Measurements from ENCODE around the gene NRXN2. TPM values are rescaled to one million over a fixed set of nuclear protein-coding genes. Genes with fewer than 3 reads are reported as not detected.

The NRXN2 gene
- total and polyA plus RNA-seq, 9 donors, result 11.8 to 41.8 (median 30.5) TPM

DNA sequence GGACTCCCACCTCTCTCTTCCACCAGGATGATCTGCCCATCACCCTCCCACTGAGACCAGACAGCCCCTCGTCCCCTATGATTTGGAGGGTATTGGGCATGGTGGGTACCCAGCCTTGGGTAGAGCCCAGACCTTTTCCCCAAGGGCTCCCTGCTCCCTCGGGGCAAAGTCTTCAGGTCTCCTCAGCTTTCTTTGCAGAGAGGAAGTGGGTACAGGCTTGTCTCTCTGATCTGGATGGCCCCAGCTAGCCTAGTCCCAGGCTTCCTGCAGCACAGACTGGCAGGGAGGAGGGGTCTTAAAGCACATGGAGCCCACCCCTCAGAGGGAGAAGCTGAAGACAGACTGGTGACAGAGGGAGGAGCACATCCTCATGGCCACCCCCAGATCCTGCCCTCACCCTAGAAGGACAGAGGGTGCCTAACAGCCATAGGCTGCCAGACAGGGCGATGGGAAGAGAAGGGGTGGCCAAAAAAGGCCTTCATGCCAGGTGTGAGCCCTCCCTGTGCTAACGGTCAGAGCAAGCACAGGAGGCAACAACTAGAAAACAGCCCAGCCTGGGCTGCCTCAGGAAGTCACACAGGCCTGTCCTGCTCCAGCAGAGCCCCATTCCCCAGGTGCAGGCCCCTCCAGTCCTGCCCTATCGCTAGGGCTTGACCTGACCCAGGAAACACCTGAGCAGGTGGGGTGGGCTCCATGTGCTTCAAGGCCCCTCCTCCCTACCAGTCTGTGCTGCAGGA, 101.5 kb downstream of the NRXN2 start:
- Histone ChIP-seq H3K4me3 (ENCODE audit: low read length) (no peak overlapping the region), H3K36me3 (ENCODE audit: control insufficient read depth, insufficient read depth, low read length) (peaks cover 30% of the 10 kb centered on the region), H3K4me1 (ENCODE audit: control insufficient read depth, insufficient read depth, low read length) (peaks cover 47% of the 10 kb centered on the region), H3K9me3 (replicated peaks; ENCODE audit: control insufficient read depth, low read depth, low read length) (no peaks in the 10 kb centered on the region), H3K27ac (ENCODE audit: low read length) (peak overlapping the region; percentile 91), H3K27me3 (ENCODE audit: control insufficient read depth, insufficient read depth, low read length) (no peaks in the 10 kb centered on the region)
- DNase-seq, result no peak
- WGBS (ENCODE audit: insufficient coverage), result 48% methylated on average over 2 of the region's 5 CpGs

DNA sequence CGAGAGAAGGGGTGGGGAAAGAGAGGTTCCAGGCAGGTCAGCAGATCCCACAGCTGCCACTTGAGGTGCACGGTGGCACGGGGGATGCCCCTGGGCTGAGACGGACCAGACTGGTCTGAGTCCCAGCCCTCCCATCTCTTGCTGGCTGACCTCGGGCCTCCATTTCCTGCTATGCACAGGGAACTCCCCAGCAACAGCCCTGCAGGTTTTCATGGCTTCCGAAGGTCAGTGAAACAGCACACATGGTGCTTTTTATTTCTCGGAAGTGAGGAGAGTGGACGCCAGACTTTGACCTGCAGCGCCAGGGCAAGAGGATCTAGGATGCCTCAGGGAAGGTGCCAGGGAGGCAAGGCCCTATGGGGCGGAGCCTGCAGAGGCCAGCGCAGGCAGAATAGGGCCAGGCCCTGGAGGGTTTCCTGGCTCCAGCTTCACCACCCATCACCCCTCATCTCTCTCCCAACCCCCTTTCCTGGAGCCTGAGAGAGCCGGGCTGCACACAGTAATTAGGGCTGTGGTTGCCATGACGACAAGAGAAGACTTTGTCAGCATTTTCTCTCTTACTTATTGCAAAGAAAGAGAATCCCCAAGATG, 102.5 kb downstream of the NRXN2 start:
- peaks cover 47% of the 10 kb centered on the region for H3K4me1 ChIP-seq (ENCODE audit: control insufficient read depth, insufficient read depth, low read length)
- peak overlapping the region; percentile 91 for H3K27ac ChIP-seq (ENCODE audit: low read length)

DNA sequence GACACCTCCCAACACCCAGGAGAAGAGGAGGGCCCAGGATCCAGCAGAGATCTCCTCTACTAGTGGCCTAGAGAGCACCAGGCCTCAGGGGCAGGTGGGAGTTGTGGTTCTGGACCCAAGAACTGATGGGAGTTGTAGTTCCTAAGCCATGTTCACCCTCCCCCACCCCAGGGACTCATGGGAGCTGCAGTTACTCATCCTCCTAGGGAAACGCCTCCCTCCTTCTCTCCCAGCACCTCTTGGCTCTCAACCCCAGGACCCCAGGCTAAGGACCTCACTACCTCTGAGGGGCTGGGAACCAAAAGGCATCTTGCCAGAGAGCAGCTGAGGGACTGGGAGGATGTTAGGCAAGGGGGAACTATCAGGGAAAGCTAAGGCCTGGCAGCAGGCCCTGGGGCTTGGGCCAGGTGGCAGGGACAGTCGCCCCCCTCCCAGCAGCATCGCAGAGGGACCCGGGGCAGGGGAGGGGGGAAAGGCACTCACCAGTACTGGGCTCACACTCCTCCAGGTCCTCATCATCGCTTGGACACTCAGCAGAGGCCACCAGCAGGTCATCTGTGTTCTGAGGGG, 103.1 kb downstream of the NRXN2 start:
- Histone ChIP-seq H3K4me1 (ENCODE audit: control insufficient read depth, insufficient read depth, low read length) (peaks cover 42% of the 10 kb centered on the region), H3K27me3 (ENCODE audit: control insufficient read depth, insufficient read depth, low read length) (no peaks in the 10 kb centered on the region), H3K27ac (ENCODE audit: low read length) (peak overlapping the region; percentile 91), H3K4me3 (ENCODE audit: low read length) (no peak overlapping the region), H3K36me3 (ENCODE audit: control insufficient read depth, insufficient read depth, low read length) (peaks cover 24% of the 10 kb centered on the region), H3K9me3 (replicated peaks; ENCODE audit: control insufficient read depth, low read depth, low read length) (no peaks in the 10 kb centered on the region)
- peak; percentile 94 for DNase-seq
- 0% methylated on average over 1 of the region's 5 CpGs for WGBS (ENCODE audit: insufficient coverage)

More for the DNA sequence above, 102.5 kb downstream of the NRXN2 start:
- Histone ChIP-seq H3K36me3 (ENCODE audit: control insufficient read depth, insufficient read depth, low read length) (peaks cover 26% of the 10 kb centered on the region), H3K4me3 (ENCODE audit: low read length) (no peak overlapping the region), H3K27me3 (ENCODE audit: control insufficient read depth, insufficient read depth, low read length) (no peaks in the 10 kb centered on the region), H3K9me3 (replicated peaks; ENCODE audit: control insufficient read depth, low read depth, low read length) (no peaks in the 10 kb centered on the region)
- DNase-seq, result peak; percentile 94
- 22% methylated on average over 10 of the region's 13 CpGs for WGBS (ENCODE audit: insufficient coverage)

DNA sequence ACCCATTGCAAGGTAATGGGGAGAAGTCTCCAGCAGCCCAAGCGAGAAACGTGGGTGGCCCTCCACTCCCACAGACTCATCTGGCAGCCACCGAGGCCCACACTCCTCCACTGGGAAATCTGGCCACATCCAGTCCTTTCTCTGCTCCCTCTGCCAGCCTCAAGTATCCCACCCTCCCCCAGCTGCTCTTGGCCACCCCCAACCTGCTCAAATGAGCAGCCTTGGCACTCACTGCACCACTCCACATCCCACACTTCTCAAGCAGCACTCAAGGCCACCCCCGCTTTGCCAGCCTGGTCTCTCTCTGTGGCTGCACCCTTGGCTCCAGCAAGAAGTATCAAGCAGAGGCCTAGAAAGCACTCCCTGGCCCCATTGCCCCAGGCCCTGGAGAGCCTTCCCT, 103.8 kb downstream of the NRXN2 start:
- no peaks in the 10 kb centered on the region for H3K27me3 ChIP-seq (ENCODE audit: control insufficient read depth, insufficient read depth, low read length)
- H3K4me1 ChIP-seq (ENCODE audit: control insufficient read depth, insufficient read depth, low read length), result peaks cover 42% of the 10 kb centered on the region
- no peak for DNase-seq
- H3K4me3 ChIP-seq (ENCODE audit: low read length), result no peak overlapping the region
- H3K9me3 ChIP-seq (replicated peaks; ENCODE audit: control insufficient read depth, low read depth, low read length), result no peaks in the 10 kb centered on the region
- peak overlapping the region; percentile 91 for H3K27ac ChIP-seq (ENCODE audit: low read length)
- 65% methylated on average over 4 of the region's 4 CpGs for WGBS (ENCODE audit: insufficient coverage)
- peaks cover 31% of the 10 kb centered on the region for H3K36me3 ChIP-seq (ENCODE audit: control insufficient read depth, insufficient read depth, low read length)

DNA sequence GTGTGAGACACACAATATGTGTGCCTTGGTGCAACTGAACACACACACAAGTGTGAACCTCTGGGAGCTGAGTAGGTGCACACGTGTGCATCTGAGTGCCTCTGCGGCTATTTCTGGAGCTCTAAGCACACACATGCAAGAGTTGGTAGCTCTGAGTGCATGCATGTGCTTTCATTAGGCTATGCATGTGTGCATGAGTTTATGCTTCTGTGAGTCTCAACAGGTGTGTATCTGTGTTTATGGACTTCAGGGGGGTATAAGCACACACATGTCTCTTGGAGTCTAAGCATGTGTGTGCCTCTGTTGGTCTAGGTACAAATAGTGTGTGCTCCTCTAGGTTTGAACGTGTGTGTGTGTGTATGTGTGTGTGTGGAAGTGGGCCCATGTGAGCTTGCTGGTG, 106.2 kb downstream of the NRXN2 start:
- no peak for DNase-seq
- Histone ChIP-seq H3K9me3 (replicated peaks; ENCODE audit: control insufficient read depth, low read depth, low read length) (no peaks in the 10 kb centered on the region), H3K27ac (ENCODE audit: low read length) (no peak overlapping the region), H3K4me1 (ENCODE audit: control insufficient read depth, insufficient read depth, low read length) (peaks cover 36% of the 10 kb centered on the region), H3K27me3 (ENCODE audit: control insufficient read depth, insufficient read depth, low read length) (no peaks in the 10 kb centered on the region), H3K36me3 (ENCODE audit: control insufficient read depth, insufficient read depth, low read length) (peaks cover 23% of the 10 kb centered on the region), H3K4me3 (ENCODE audit: low read length) (no peak overlapping the region)
- WGBS (ENCODE audit: insufficient coverage), result 91% methylated on average over 3 of the region's 3 CpGs

DNA sequence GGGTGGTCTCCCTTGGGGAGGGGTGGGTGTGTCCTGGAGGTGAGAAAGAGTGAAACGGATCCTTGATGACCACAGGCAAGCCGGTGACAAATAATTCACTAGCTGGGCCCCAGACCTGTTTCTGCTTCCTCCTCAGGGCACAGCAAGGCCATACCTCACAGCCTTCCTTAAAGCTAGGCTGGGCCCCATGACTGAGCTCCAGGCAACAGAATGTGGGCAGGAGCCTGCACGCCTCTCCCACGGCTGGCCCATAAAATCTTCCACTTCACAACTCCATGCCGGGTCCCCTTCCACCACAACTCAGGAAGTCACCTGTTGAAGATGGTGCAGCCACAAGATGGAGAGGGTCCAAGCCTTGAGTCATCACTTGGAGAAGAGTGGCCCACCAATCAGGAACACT, 108.1 kb downstream of the NRXN2 start:
- Histone ChIP-seq H3K9me3 (replicated peaks; ENCODE audit: control insufficient read depth, low read depth, low read length) (no peaks in the 10 kb centered on the region), H3K27ac (ENCODE audit: low read length) (no peak overlapping the region), H3K27me3 (ENCODE audit: control insufficient read depth, insufficient read depth, low read length) (no peaks in the 10 kb centered on the region), H3K4me1 (ENCODE audit: control insufficient read depth, insufficient read depth, low read length) (peaks cover 23% of the 10 kb centered on the region), H3K4me3 (ENCODE audit: low read length) (no peak overlapping the region), H3K36me3 (ENCODE audit: control insufficient read depth, insufficient read depth, low read length) (peaks cover 23% of the 10 kb centered on the region)
- no CpG with 5 or more reads among the region's 5 CpGs for WGBS (ENCODE audit: insufficient coverage)
- no peak for DNase-seq

DNA sequence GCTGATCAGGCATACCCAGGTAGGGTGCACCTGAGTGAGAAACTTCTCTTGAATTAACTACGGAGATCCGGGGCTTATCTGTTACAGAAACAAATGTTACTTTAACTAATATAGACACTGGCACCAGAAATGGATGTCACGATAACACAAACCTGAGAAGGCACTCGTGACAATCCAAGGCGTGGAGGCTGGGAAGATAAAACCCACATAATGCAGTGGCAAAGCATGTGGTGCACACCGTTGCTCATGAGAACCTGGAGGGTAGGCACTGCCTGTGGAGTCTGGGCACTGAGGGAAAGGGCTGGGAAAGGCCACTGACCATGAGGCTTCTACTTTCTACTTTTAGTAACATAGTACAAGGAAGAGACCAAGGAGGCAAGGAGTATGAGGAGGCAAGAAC, 109.3 kb downstream of the NRXN2 start:
- 82% methylated on average over 4 of the region's 6 CpGs for WGBS (ENCODE audit: insufficient coverage)
- Histone ChIP-seq H3K4me1 (ENCODE audit: control insufficient read depth, insufficient read depth, low read length) (peaks cover 13% of the 10 kb centered on the region), H3K36me3 (ENCODE audit: control insufficient read depth, insufficient read depth, low read length) (peaks cover 23% of the 10 kb centered on the region), H3K4me3 (ENCODE audit: low read length) (no peak overlapping the region), H3K27ac (ENCODE audit: low read length) (no peak overlapping the region), H3K9me3 (replicated peaks; ENCODE audit: control insufficient read depth, low read depth, low read length) (no peaks in the 10 kb centered on the region), H3K27me3 (ENCODE audit: control insufficient read depth, insufficient read depth, low read length) (no peaks in the 10 kb centered on the region)
- no peak for DNase-seq

DNA sequence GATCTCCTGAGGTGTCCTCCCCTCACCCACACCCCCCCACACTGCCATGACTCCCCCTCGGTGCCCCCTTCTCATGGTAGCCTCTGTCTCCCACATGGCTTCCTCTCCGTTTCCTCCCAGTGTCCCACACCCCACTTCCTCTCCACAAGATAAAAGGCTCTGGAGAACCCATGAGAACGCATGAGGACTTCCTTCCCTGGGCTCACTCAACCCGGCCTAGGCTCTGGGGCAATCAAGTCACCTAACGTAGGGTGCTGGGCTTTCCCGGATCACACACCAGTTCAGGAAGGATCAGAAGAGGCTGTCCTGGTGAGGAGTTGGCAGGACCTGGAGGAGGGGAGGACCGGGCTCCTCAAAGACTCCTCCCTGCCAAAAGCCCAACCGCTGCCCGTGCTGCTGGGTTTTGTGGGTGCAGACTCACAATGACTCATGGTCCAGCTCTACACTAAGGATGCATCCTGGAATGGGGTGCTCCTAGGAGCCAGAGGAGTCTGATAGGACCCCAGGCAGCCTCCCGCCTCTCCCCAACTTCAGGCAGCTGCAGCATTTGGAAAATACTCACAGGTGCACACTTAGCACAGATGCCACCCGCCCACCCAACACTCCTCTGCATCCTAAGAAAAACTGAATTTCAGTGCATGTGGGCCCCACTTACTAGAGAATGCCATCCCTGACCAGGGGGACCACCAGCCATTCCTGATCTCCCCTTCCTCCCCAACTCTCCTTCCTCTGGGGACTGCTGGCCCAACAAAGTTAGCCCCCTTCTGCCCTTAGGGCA, 110.9 kb downstream of the NRXN2 start:
- H3K27me3 ChIP-seq (ENCODE audit: control insufficient read depth, insufficient read depth, low read length), result peaks cover 2% of the 10 kb centered on the region
- DNase-seq, result no peak
- no peaks in the 10 kb centered on the region for H3K9me3 ChIP-seq (replicated peaks; ENCODE audit: control insufficient read depth, low read depth, low read length)
- WGBS (ENCODE audit: insufficient coverage), result 70% methylated on average over 8 of the region's 11 CpGs
- H3K27ac ChIP-seq (ENCODE audit: low read length), result no peak overlapping the region
- H3K4me3 ChIP-seq (ENCODE audit: low read length), result no peak overlapping the region
- peaks cover 18% of the 10 kb centered on the region for H3K36me3 ChIP-seq (ENCODE audit: control insufficient read depth, insufficient read depth, low read length)
- peaks cover 10% of the 10 kb centered on the region for H3K4me1 ChIP-seq (ENCODE audit: control insufficient read depth, insufficient read depth, low read length)

DNA sequence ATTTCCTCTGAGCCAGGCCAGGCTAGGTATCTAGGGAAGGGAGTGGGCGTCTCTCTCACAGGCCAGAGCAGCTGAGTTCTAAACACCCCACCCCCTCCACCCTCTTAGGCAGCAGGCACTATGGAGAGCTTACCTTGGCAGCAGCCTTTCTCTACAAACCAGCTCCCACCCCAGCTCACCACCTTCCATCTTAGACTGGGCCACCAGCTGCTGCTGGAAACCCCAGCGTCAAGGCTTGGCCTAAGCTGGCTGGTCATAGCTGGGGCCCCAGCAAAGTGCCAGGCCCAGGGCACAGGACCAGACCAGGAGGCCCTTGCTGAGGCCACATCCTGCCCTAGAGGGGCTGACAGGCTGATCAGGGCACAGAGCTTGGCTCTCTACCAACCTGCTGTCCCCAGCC, 111.8 kb downstream of the NRXN2 start:
- no peak overlapping the region for H3K4me3 ChIP-seq (ENCODE audit: low read length)
- peaks cover 2% of the 10 kb centered on the region for H3K27me3 ChIP-seq (ENCODE audit: control insufficient read depth, insufficient read depth, low read length)
- no peak overlapping the region for H3K27ac ChIP-seq (ENCODE audit: low read length)
- no peak for DNase-seq
- peaks cover 10% of the 10 kb centered on the region for H3K4me1 ChIP-seq (ENCODE audit: control insufficient read depth, insufficient read depth, low read length)
- no peaks in the 10 kb centered on the region for H3K9me3 ChIP-seq (replicated peaks; ENCODE audit: control insufficient read depth, low read depth, low read length)
- WGBS (ENCODE audit: insufficient coverage), result 75% methylated on average over 1 of the region's 2 CpGs
- peaks cover 11% of the 10 kb centered on the region for H3K36me3 ChIP-seq (ENCODE audit: control insufficient read depth, insufficient read depth, low read length)

DNA sequence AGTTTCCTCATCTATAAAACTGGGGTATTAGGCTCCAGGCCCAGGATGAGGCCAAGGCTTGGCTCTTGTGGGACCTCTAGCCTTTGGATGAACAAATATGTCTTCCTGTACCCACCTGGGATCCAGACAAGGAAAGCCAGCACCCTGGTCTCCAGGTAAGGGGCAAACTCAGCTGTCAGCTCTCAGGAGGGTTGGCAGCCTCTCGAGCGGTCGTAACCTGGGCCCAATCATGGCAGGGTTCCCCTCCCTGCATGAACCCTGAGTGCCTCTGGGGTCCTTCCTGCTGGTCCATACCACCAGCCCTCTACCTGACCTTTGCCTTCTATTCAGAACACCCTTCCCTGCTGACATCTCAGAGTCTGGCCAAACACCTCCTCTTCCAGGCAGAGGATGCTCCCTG, 112.4 kb downstream of the NRXN2 start:
- DNase-seq, result no peak
- Histone ChIP-seq H3K27me3 (ENCODE audit: control insufficient read depth, insufficient read depth, low read length) (peaks cover 3% of the 10 kb centered on the region), H3K9me3 (replicated peaks; ENCODE audit: control insufficient read depth, low read depth, low read length) (no peaks in the 10 kb centered on the region), H3K4me1 (ENCODE audit: control insufficient read depth, insufficient read depth, low read length) (peaks cover 10% of the 10 kb centered on the region), H3K4me3 (ENCODE audit: low read length) (no peak overlapping the region), H3K36me3 (ENCODE audit: control insufficient read depth, insufficient read depth, low read length) (peaks cover 10% of the 10 kb centered on the region), H3K27ac (ENCODE audit: low read length) (no peak overlapping the region)
- 87% methylated on average over 3 of the region's 3 CpGs for WGBS (ENCODE audit: insufficient coverage)

Measured in muscle of leg (tissue), 11 donors.